Pulmonary artery endothelial cell (primary cell): Measurements from ENCODE around the gene CAMK1G. TPM values are rescaled to one million over a fixed set of nuclear protein-coding genes. Genes with fewer than 3 reads are reported as not detected.
A peak's percentile ranks its signal among the peaks of the same experiment; 100 is the strongest.

Experiments used
- DNase-seq: peaks from one replicate; pipeline ENCODE4 v3.0.0-alpha.2; 2011; ENCODE audit warnings: low read depth, low spot score
- total RNA-seq: library from RNA; depleted of rRNA; stranded (reverse); fragments of >200 nt; gene quantifications from 2 replicates; pipeline ENCODE4 v1.2.3, GENCODE V29; 2014

Gene CAMK1G
- total RNA-seq, 1 donor from 2014 or later = not detected

GRCh38 chr1:209619696-209620486, 36.4 kb downstream of the CAMK1G start:
- DNase-seq = no peak

GRCh38 chr1:209620487-209620884, 37.0 kb downstream of the CAMK1G start:
- no peak for DNase-seq

- no peak for DNase-seq
These were observed 37.8 kb downstream of the CAMK1G start for GRCh38 chr1:209621286-209621685.

- no peak for DNase-seq
These were observed 38.5 kb downstream of the CAMK1G start for GRCh38 chr1:209621741-209622655.

- no peak for DNase-seq
These were observed 39.6 kb downstream of the CAMK1G start for GRCh38 chr1:209622841-209623829.

GRCh38 chr1:209624558-209625549, 41.3 kb downstream of the CAMK1G start:
- no peak for DNase-seq

- DNase-seq = no peak
These were observed 42.3 kb downstream of the CAMK1G start for GRCh38 chr1:209625791-209626285.

- no peak for DNase-seq
These were observed 43.0 kb downstream of the CAMK1G start for GRCh38 chr1:209626346-209627026.

GRCh38 chr1:209627027-209627731, 43.7 kb downstream of the CAMK1G start:
- no peak for DNase-seq

GRCh38 chr1:209627732-209628196, 44.2 kb downstream of the CAMK1G start:
- DNase-seq = peak; percentile 26

GRCh38 chr1:209628618-209629299, 45.2 kb downstream of the CAMK1G start:
- DNase-seq = no peak

- DNase-seq = no peak
These were observed 46.3 kb downstream of the CAMK1G start for GRCh38 chr1:209629621-209630382.

GRCh38 chr1:209630383-209631225, 47.1 kb downstream of the CAMK1G start:
- DNase-seq = no peak

GRCh38 chr1:209633335-209633997, 50.0 kb downstream of the CAMK1G start:
- DNase-seq = no peak

- DNase-seq = no peak
These were observed 50.7 kb downstream of the CAMK1G start for GRCh38 chr1:209634005-209634737.
